ENCODE measurements around the gene S100A11. TPM values are rescaled to one million over a fixed set of nuclear protein-coding genes. Genes with fewer than 3 reads are reported as not detected.
A peak's percentile ranks its signal among the peaks of the same experiment; 100 is the strongest.

Gene S100A11
- total RNA-seq, 1 experiment from 2014 or later = 474 TPM

- in situ Hi-C loops (cut with HindIII; ENCODE audit: low pct_unique_long_range_greater_than_20kb, low sequenced_read_pairs) (no loop called here), intact Hi-C loops (cut with micrococcal nuclease; ENCODE audit: unreplicated experiment) (no loop called here)
- no peak for DNase-seq (ENCODE audit: low read depth, low spot score)
- no TSS peak for BruUV-seq (replicated peaks)
- no peak for TF ChIP-seq SIN3A (IDR thresholded peaks at IDR 0.05; ENCODE audit: borderline replicate concordance, insufficient read depth, low read depth, low read length)
- no peaks in the 10 kb centered on the region for H3K27me3 ChIP-seq (ENCODE audit: control insufficient read depth, insufficient read depth, low read length)
- CTCF ChIA-PET = interaction anchor here (0.6 kb wide), 1 partner anchor 147 kb away, joined by 3 read pairs; no protein-coding TSS in a partner anchor
- H3K36me3 ChIP-seq (ENCODE audit: control insufficient read depth, insufficient read depth, low read length) = peaks cover 27% of the 10 kb centered on the region
- H3K4me3 ChIP-seq (ENCODE audit: low read depth in 2 of 2, low read length in 2 of 2) = peak overlapping the region; percentile 94 to 98
- peaks cover 22% of the 10 kb centered on the region for H3K4me1 ChIP-seq (ENCODE audit: control insufficient read depth, insufficient read depth, low read length)
- ATAC-seq = no peak
- peak overlapping the region; percentile 99 for H3K27ac ChIP-seq (ENCODE audit: low read length)
- POLR2A ChIA-PET = interaction anchor here (1.5 kb wide), 1 partner anchor 127 kb away, joined by 6 read pairs; the partner anchor contains the start of gene THEM4
- no peaks in the 10 kb centered on the region for H3K9me3 ChIP-seq (ENCODE audit: control insufficient read depth, insufficient read depth, low read depth, low read length)
These were observed 1.1 kb downstream of the S100A11 start for GRCh38 chr1:152035539-152036266.

- intact Hi-C loops (cut with micrococcal nuclease; ENCODE audit: unreplicated experiment) (no loop called here), in situ Hi-C loops (cut with HindIII; ENCODE audit: low pct_unique_long_range_greater_than_20kb, low sequenced_read_pairs) (no loop called here)
- peaks cover 27% of the 10 kb centered on the region for H3K36me3 ChIP-seq (ENCODE audit: control insufficient read depth, insufficient read depth, low read length)
- ATAC-seq = peak; percentile 50
- H3K4me1 ChIP-seq (ENCODE audit: control insufficient read depth, insufficient read depth, low read length) = peaks cover 22% of the 10 kb centered on the region
- CTCF ChIA-PET = interaction anchor here (0.6 to 1.0 kb wide), 7 partner anchors 13 to 968 kb away, joined by 3 read pairs; no protein-coding TSS in a partner anchor
- peak; percentile 89 for TF ChIP-seq CTCF (IDR thresholded peaks at IDR 0.05)
- TF ChIP-seq SIN3A (IDR thresholded peaks at IDR 0.05; ENCODE audit: borderline replicate concordance, insufficient read depth, low read depth, low read length) = no peak
- no peaks in the 10 kb centered on the region for H3K27me3 ChIP-seq (ENCODE audit: control insufficient read depth, insufficient read depth, low read length)
- peak; percentile 61 for DNase-seq (ENCODE audit: low read depth, low spot score)
- peak overlapping the region; percentile 94 to 98 for H3K4me3 ChIP-seq (ENCODE audit: low read depth in 2 of 2, low read length in 2 of 2)
- POLR2A ChIA-PET = no interaction called here
- BruUV-seq (replicated peaks) = no TSS peak
- no peaks in the 10 kb centered on the region for H3K9me3 ChIP-seq (ENCODE audit: control insufficient read depth, insufficient read depth, low read depth, low read length)
- H3K27ac ChIP-seq (ENCODE audit: low read length) = peak overlapping the region; percentile 99
These were observed 1.9 kb downstream of the S100A11 start for GRCh38 chr1:152034654-152035538.

GRCh38 chr1:152034324-152034653 is 2.5 kb downstream of the S100A11 start:
- H3K9me3 ChIP-seq (ENCODE audit: control insufficient read depth, insufficient read depth, low read depth, low read length) = no peaks in the 10 kb centered on the region
- peak overlapping the region; percentile 94 to 98 for H3K4me3 ChIP-seq (ENCODE audit: low read depth in 2 of 2, low read length in 2 of 2)
- ChIA-PET POLR2A (no interaction called here), CTCF (interaction anchor here (0.6 to 1.0 kb wide), 6 partner anchors 14 to 967 kb away, joined by 3 read pairs; no protein-coding TSS in a partner anchor)
- no peak for DNase-seq (ENCODE audit: low read depth, low spot score)
- TF ChIP-seq TCF7L2 (IDR thresholded peaks at IDR 0.05; ENCODE audit: low read depth, low read length) (no peak), POLR2AphosphoS5 (IDR thresholded peaks at IDR 0.05; ENCODE audit: low read depth, low read length) (no peak), CTCF (IDR thresholded peaks at IDR 0.05) (no peak), REST (IDR thresholded peaks at IDR 0.05; ENCODE audit: insufficient read depth in 1 of 2, low read depth in 2 of 2, low read length in 1 of 2) (no peak), SIN3A (IDR thresholded peaks at IDR 0.05; ENCODE audit: borderline replicate concordance, insufficient read depth, low read depth, low read length) (no peak)
- intact Hi-C loops (cut with micrococcal nuclease; ENCODE audit: unreplicated experiment) = no loop called here
- H3K27ac ChIP-seq (ENCODE audit: low read length) = peak overlapping the region; percentile 99
- BruUV-seq (replicated peaks) = no TSS peak
- H3K36me3 ChIP-seq (ENCODE audit: control insufficient read depth, insufficient read depth, low read length) = peaks cover 27% of the 10 kb centered on the region
- ATAC-seq = 0 out of 2 replicates have a peak, but pooled peaks have one; percentile 10
- no peaks in the 10 kb centered on the region for H3K27me3 ChIP-seq (ENCODE audit: control insufficient read depth, insufficient read depth, low read length)
- in situ Hi-C loops (cut with HindIII; ENCODE audit: low pct_unique_long_range_greater_than_20kb, low sequenced_read_pairs) = no loop called here
- H3K4me1 ChIP-seq (ENCODE audit: control insufficient read depth, insufficient read depth, low read length) = peaks cover 22% of the 10 kb centered on the region
